IPS-18c (cell line): ENCODE measurements around the gene CLIC1.

Experiments used
- H3K4me3 ChIP-seq: 2 replicates; pipeline ENCODE4 v1.7.0; 2013; ENCODE audit warnings: low read depth, mild to moderate bottlenecking, low read length, moderate library complexity; ENCODE audit not compliant: insufficient read depth
- H3K9me3 ChIP-seq: one replicate; pipeline ENCODE4 v1.6.1; 2013; ENCODE audit warnings: mild to moderate bottlenecking, low read length, moderate library complexity; ENCODE audit not compliant: control insufficient read depth, insufficient read depth

Gene CLIC1

DNA sequence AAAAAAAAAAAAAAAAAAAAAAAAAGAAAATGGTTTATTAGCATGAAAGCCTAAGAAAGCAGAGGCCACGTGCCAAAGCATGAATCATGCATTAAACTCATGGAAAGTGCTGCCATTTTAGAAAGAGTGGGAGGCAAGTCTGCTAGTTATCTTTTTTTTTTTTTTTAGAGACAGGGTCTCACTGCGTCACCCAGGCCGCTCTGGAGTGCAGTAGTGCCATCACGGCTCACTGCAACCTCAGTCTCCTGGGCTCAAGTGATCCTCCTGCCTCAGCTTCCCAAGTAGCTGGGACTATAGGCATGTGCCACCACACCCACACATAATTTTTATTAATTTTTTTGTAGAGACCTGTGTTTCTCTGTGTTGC is 35.6 kb upstream of the CLIC1 start:
- Histone ChIP-seq H3K9me3 (no peaks in the 10 kb centered on the region), H3K4me3 (no peak overlapping the region)

DNA sequence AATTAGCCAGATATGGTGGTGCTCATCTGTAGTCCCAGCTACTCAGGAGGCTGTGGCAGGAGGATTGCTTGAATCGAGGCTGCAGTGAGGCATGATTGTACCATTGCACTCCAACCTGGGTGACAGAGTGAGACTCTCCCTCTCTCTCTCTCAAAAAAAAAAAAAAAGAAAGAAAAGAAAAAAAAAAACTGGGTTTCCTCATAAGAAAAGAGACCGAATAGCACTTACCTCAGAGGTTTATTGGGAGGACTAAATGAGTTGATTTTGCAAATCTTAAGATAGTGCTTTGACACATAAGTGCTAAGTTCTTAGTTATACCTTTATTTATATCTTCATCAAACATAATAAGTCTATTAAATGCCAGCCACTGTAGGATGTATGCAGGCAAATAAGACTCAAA is 34.5 kb upstream of the CLIC1 start:
- no peak overlapping the region for H3K4me3 ChIP-seq

GRCh38 chr6:31769684-31770371 is 33.5 kb upstream of the CLIC1 start:
- Histone ChIP-seq H3K9me3 (no peaks in the 10 kb centered on the region), H3K4me3 (no peak overlapping the region)

More for the DNA sequence above, 34.5 kb upstream of the CLIC1 start:
- no peaks in the 10 kb centered on the region for H3K9me3 ChIP-seq

GRCh38 chr6:31768363-31769257 is 32.3 kb upstream of the CLIC1 start:
- Histone ChIP-seq H3K4me3 (no peak overlapping the region), H3K9me3 (no peaks in the 10 kb centered on the region)

DNA sequence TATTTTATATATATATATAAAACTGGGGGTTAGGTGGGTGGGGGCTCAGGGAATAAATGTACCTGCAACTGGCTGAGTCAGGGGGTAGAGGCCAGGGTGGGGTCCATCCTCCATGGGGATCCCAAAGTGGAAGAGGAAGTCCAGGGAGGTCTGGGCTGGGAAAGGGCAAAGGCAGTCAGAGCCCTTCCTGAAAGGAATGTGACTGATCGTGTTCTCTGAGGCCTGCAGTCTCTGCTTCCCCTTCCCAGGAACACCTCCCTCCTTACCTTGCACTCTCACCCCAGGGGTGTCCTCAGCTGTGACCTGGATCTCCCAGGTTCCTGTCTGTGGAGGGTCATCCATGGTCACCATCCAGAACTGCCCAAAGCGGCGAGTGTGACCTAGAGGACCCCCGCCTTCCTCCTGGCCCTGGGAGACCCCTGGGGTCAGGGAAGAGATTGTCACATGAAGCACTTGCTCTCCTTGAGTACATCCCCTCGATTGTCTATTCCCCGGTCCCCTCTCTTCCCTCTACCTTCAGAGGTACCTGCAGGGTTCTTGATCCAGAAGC is 30.8 kb upstream of the CLIC1 start:
- H3K9me3 ChIP-seq, result no peaks in the 10 kb centered on the region
- H3K4me3 ChIP-seq, result no peak overlapping the region

DNA sequence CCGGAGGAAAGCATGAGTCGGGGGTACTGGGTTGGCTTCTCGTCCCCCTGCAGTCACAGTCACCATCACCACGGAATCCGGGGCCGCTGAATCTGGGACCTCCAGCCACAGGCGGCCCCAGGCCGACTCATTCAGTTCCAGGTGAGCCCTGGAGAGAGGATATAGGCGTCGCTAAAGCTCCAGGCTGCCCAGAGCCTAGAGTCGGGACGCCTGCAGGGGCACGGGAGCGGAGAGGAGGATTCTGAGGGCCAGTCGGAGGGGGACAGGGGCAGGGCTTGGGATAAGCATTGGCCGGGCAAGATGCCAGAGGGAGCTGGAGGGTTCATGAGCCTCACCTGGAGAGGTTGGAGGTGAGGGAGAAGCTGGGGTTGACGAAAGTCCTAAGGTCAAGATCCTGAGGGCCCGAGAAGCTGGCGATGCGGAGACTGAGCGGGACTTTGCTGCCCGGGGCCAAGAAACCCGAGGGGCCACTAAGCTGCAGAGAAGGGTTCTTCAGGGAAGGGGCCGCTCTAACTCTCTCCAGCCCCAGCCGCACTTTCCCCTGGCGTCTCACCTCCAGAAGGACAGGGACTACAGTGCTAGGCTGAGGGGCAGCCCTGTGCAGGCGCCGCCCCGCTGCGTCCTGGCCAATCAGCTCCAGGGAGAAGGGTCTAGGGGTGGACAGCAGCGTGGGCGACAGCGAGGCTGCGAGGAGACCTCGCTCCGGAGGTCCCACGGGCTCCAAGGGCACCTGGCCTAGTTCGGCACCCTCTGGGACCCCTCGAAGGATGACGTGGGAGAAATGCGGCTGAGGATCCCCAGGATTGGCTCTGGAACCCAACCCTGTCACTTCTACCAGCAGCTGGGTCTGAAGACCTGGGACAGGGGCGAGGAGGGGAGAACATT is 29.8 kb upstream of the CLIC1 start:
- no peaks in the 10 kb centered on the region for H3K9me3 ChIP-seq
- H3K4me3 ChIP-seq, result no peak overlapping the region; the same call in 1 of the 2 replicates

DNA sequence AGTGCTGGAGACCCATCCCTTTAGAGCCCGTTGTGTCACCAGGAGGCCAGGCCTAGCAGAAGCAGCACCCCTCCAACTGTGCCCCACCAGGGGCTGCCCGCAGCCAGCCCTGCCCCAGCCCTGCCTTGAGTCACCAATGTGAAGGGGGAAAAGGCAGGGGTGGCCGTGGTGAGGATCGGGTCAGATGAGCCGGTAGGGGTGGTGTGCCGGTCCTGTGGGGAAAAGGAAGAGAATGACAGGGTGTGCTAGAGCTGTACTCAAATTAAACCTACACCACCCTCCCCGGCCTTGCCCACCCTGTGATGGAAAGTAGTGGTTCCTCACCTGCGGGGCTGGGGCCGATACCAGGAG is 29.2 kb upstream of the CLIC1 start:
- Histone ChIP-seq H3K9me3 (no peaks in the 10 kb centered on the region), H3K4me3 (no peak overlapping the region)

DNA sequence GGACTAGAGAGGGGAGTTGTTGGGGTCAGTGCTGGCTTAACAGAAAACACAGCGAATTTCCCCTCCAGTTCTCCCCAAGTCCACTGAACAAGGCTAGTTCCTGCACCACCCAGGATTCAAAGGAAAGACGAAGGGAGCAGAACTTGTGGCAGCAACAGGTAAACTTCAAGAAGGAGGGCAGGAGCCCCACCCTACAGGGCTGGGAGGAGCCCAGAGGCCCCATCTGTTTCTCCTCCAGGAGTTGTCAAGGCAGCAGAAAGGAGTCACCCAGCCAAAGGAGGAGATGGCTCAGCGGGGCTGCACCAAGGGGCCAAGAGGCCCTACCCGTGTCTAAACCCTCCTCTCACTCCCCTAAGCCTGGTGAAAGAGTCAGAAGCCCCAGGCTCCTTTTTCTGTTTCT is 27.9 kb upstream of the CLIC1 start:
- H3K9me3 ChIP-seq, result no peaks in the 10 kb centered on the region
- H3K4me3 ChIP-seq, result no peak overlapping the region

GRCh38 chr6:31763619-31763940 is 27.2 kb upstream of the CLIC1 start:
- Histone ChIP-seq H3K4me3 (no peak overlapping the region), H3K9me3 (no peaks in the 10 kb centered on the region)

DNA sequence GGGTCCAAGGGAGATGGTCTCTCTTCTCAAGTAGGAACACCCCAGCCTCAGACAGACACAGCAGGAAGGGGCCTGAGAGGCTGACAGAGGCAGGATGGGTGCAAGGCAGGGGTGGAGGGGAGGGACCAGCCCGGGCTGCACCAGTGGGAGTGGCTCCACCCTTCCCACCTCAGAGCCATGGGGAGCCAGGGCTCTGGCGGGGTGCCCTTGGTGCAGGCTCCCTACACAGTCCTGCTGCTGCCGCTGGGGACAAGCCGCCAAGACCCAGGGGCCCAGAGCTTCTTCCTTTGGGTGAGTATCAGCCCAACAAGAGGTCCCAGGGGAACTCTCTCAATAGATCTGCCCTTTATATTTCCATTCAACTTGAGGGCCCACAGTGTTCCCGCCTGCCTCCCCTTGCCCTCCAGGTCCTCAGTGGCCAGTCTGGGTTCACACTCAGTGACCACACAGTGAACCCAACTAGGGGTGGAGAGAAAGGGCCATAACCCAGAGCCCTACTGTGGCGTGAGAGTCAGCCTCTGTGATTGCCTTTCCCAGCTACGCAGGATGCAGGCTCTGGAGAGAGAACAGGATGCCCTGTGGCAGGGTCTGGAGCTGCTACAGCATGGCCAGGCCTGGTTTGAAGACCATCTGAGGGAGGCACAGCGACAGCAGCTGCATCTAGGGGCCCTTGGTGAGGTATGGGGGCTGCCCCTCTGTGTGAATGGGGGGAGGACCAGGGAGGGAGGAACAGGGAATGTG is 26.7 kb upstream of the CLIC1 start:
- H3K9me3 ChIP-seq, result no peaks in the 10 kb centered on the region
- H3K4me3 ChIP-seq, result no peak overlapping the region

DNA sequence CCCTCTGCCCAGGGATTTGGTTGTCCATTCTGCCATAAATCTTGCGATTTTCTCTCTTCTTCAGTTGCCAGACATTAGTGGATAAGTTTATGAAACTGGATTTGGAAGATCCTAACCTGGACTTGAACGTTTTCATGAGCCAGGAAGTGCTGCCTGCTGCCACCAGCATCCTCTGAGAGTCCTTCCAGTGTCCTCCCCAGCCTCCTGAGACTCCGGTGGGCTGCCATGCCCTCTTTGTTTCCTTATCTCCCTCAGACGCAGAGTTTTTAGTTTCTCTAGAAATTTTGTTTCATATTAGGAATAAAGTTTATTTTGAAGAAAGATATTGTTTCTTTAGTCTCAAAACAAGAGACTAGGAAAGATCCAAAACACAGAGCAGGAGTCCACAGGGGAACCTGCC is 26.0 kb upstream of the CLIC1 start, which contains the start of gene SAPCD1:
Gene SAPCD1 (plus strand): TSS at position 301 of the 400 bp plus-strand sequence. CDS start 399 bp downstream, outside the sequence.
- no peak within 1 kb of the TSS for H3K4me3 ChIP-seq
- no peaks in the 10 kb centered on the region for H3K9me3 ChIP-seq

GRCh38 chr6:31761343-31761742 is 25.0 kb upstream of the CLIC1 start:
- H3K4me3 ChIP-seq, result no peak overlapping the region

GRCh38 chr6:31760790-31761189 is 24.5 kb upstream of the CLIC1 start:
- H3K9me3 ChIP-seq, result no peaks in the 10 kb centered on the region

More at GRCh38 chr6:31761343-31761742, 25.0 kb upstream of the CLIC1 start:
- no peaks in the 10 kb centered on the region for H3K9me3 ChIP-seq

DNA sequence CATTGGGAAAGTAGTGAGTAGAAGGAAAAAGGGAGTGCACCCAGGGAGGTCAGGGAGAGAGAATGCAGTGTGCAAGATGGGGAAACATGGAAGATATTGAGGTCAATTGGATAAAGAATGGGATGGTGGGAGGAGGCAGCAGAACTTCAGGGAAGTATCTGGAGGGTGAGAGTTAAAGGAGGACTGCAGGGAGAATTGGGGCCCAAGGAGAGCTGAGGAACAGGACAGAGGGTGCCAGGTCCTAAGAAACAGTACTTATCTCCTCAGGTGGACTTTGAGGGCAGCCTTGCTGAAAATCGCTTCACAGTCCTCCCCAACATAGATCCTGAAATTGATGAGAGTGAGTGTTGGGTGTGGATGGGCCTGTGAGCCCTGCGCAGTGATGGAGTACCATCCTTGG is 22.0 kb upstream of the CLIC1 start:
- no peaks in the 10 kb centered on the region for H3K9me3 ChIP-seq

More at GRCh38 chr6:31760790-31761189, 24.5 kb upstream of the CLIC1 start:
- no peak overlapping the region for H3K4me3 ChIP-seq

DNA sequence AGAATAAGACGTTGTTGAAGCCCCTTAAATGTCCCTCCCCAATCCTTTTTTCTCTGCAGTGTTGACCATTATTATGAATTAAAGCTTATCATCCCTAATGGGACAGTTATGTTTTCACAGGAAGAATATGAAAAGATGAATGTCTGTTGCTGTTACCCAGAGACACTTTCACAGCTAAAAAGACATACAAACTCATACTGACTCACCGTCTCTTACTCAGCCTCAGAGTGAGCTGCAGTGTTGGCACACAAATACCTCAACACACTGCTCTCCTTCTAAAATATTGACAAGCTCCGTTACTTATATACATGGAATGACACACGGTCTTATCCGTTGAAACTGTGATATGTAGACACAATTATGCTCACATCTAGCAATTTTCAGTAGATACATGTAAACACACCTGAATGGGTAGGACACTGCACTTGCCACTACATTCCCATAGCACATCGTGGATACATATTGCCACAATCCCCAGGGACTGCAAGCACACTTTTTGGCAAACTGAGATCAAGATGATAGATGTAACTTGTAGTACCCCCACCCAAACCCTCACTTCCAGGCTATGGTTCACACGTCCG is 16.5 kb upstream of the CLIC1 start:
- Histone ChIP-seq H3K4me3 (no peak overlapping the region), H3K9me3 (no peaks in the 10 kb centered on the region)

More for the DNA sequence above, 22.0 kb upstream of the CLIC1 start:
- no peak overlapping the region for H3K4me3 ChIP-seq

DNA sequence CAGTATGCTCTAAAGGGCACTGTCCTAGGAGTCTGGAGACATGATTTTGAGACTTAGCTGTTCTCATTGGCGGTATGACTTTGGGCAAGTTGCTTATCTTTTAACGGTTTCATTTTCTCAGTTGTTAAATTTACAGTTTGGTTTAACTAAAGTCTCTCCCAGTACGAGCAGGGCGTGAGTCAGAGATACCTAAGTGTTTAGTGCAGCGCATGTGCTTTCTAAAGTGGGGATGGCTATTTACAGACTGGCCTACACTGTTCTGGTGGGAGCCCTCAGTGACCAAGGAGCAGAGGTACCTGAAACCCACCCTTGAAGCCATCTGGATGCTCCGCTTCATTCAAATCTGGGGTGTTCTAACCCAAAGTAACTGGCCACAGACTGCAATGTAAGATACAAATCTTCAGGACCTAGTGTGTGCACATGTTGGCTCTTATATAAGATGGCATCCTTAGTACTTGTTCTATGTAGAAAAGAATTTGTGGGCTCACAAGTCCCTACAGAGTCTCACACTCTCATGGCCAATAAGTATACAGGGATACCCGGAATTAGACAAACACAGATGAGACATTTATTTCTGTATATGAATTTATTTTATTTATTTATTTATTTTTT is 14.2 kb upstream of the CLIC1 start:
- Histone ChIP-seq H3K9me3 (no peaks in the 10 kb centered on the region), H3K4me3 (no peak overlapping the region)
